HFFc6 (cell line): ENCODE results near the gene C17orf50. TPM values are rescaled to one million over a fixed set of nuclear protein-coding genes. Genes with fewer than 3 reads are reported as not detected.
A peak's percentile ranks its signal among the peaks of the same experiment; 100 is the strongest.
"Not testable (repeated sequence)": the region's sequence is repeated elsewhere in the genome, so short reads cannot be mapped to it uniquely, and the experiment has no call there.

Experiments used
- DNase-seq: peaks from one replicate; pipeline ENCODE4 v3.0.0-alpha.2; 2018
- H3K27ac Mint-ChIP-seq: 2 replicates; pipeline ENCODE4 v1.8.0; 2020; ENCODE audit warnings: mild to moderate bottlenecking, mixed read lengths
- H3K27me3 Mint-ChIP-seq: 2 replicates; pipeline ENCODE4 v1.8.0; 2021; ENCODE audit warnings: mild to moderate bottlenecking, moderate library complexity, mixed read lengths; ENCODE audit not compliant: insufficient read depth
- H3K36me3 Mint-ChIP-seq: 2 replicates; pipeline ENCODE4 v1.8.0; 2021; ENCODE audit warnings: low read depth, mixed read lengths
- H3K4me1 Mint-ChIP-seq: 2 replicates; pipeline ENCODE4 v1.8.0; 2020; ENCODE audit warnings: low read depth, mixed read lengths
- H3K4me3 Mint-ChIP-seq: 2 replicates; pipeline ENCODE4 v1.8.0; 2020; ENCODE audit warnings: mild to moderate bottlenecking, moderate library complexity, mixed read lengths
- H3K9me3 Mint-ChIP-seq: 2 replicates; pipeline ENCODE4 v1.8.0; 2020; ENCODE audit warnings: mild to moderate bottlenecking, mixed read lengths
- CTCF ChIP-seq: fragments of 200-600 bp; sonication (generic); IDR thresholded peaks from 2 replicates; pipeline ENCODE4 v1.5.0; 2021; ENCODE audit warnings: antibody characterized with exemption, mild to moderate bottlenecking
- total RNA-seq, 6 experiments: library from RNA; stranded (reverse); fragmentation: NEBNext Ultra II Directional; extraction: Animal tissue kit (Norgen Biotek cat#: 25700); gene quantifications; 2 replicates in 1 of 6; 3 replicates in 5 of 6; pipeline ENCODE4 v1.2.3, GENCODE V29; 2021

C17orf50 gene
- total RNA-seq, 6 experiments from 2014 or later: not detected

GRCh38 chr17:35748979-35749378 lies 11.7 kb upstream of the C17orf50 start:
- DNase-seq: no peak
- no peak for TF ChIP-seq CTCF
- H3K27me3 Mint-ChIP-seq: peaks cover 36% of the 10 kb centered on the region
- H3K4me3 Mint-ChIP-seq: no peak overlapping the region
- H3K9me3 Mint-ChIP-seq: no peaks in the 10 kb centered on the region
- H3K4me1 Mint-ChIP-seq: peaks cover 14% of the 10 kb centered on the region
- no peaks in the 10 kb centered on the region for H3K36me3 Mint-ChIP-seq
- H3K27ac Mint-ChIP-seq: no peak overlapping the region

- no peaks in the 10 kb centered on the region for H3K36me3 Mint-ChIP-seq
- peak overlapping the region; percentile 43; the same call in 1 of the 2 replicates for H3K4me3 Mint-ChIP-seq
- DNase-seq: no peak
- H3K27ac Mint-ChIP-seq: no peak overlapping the region
- no peak for TF ChIP-seq CTCF
- H3K4me1 Mint-ChIP-seq: peaks cover 14% of the 10 kb centered on the region
- peaks cover 35% of the 10 kb centered on the region for H3K27me3 Mint-ChIP-seq
- H3K9me3 Mint-ChIP-seq: no peaks in the 10 kb centered on the region
Measured at GRCh38 chr17:35749560-35750412, 10.9 kb upstream of the C17orf50 start.

- peaks cover 31% of the 10 kb centered on the region for H3K27me3 Mint-ChIP-seq
Measured at GRCh38 chr17:35750526-35751395, 9.9 kb upstream of the C17orf50 start.

GRCh38 chr17:35751541-35751940 lies 9.1 kb upstream of the C17orf50 start:
- H3K4me1 Mint-ChIP-seq: peaks cover 14% of the 10 kb centered on the region
- H3K36me3 Mint-ChIP-seq, DNase-seq, H3K27ac Mint-ChIP-seq, H3K4me3 Mint-ChIP-seq, H3K9me3 Mint-ChIP-seq: not testable (repeated sequence)
- H3K27me3 Mint-ChIP-seq: peaks cover 28% of the 10 kb centered on the region

More at GRCh38 chr17:35750526-35751395, 9.9 kb upstream of the C17orf50 start:
- no peak for DNase-seq
- Mint-ChIP-seq H3K4me1 (peaks cover 14% of the 10 kb centered on the region), H3K4me3 (peak overlapping the region; percentile 43; the same call in 1 of the 2 replicates), H3K36me3 (no peaks in the 10 kb centered on the region), H3K27ac (no peak overlapping the region; the same call in 1 of the 2 replicates), H3K9me3 (no peaks in the 10 kb centered on the region)
- no peak for TF ChIP-seq CTCF

GRCh38 chr17:35752471-35752870 lies 8.2 kb upstream of the C17orf50 start:
- no peaks in the 10 kb centered on the region for H3K36me3 Mint-ChIP-seq
- no peak overlapping the region for H3K4me3 Mint-ChIP-seq
- H3K4me1 Mint-ChIP-seq: peaks cover 14% of the 10 kb centered on the region
- H3K9me3 Mint-ChIP-seq: no peaks in the 10 kb centered on the region
- H3K27ac Mint-ChIP-seq: no peak overlapping the region
- peaks cover 29% of the 10 kb centered on the region for H3K27me3 Mint-ChIP-seq
- DNase-seq: no peak
- no peak for TF ChIP-seq CTCF
